Rectal smooth muscle tissue (tissue), 1 donor: ENCODE results near the gene STRBP.

Experiments
- H3K27ac ChIP-seq: one replicate; pipeline ENCODE4 v1.7.0; 2013; ENCODE audit warnings: low read depth, low read length, inconsistent platforms
- H3K27me3 ChIP-seq: one replicate; pipeline ENCODE4 v1.7.0; 2013; ENCODE audit warnings: low read length; ENCODE audit not compliant: control insufficient read depth, insufficient read depth
- H3K36me3 ChIP-seq: one replicate; pipeline ENCODE4 v1.7.0; 2013; ENCODE audit warnings: low read length; ENCODE audit not compliant: control insufficient read depth, insufficient read depth
- H3K4me1 ChIP-seq: one replicate; pipeline ENCODE4 v1.7.0; 2013; ENCODE audit warnings: low read length; ENCODE audit not compliant: control insufficient read depth, insufficient read depth
- H3K4me3 ChIP-seq: one replicate; pipeline ENCODE4 v1.7.0; 2013; ENCODE audit warnings: low read length
- H3K9ac ChIP-seq: one replicate; pipeline ENCODE4 v1.7.0; 2013; ENCODE audit warnings: low read length

STRBP gene

DNA sequence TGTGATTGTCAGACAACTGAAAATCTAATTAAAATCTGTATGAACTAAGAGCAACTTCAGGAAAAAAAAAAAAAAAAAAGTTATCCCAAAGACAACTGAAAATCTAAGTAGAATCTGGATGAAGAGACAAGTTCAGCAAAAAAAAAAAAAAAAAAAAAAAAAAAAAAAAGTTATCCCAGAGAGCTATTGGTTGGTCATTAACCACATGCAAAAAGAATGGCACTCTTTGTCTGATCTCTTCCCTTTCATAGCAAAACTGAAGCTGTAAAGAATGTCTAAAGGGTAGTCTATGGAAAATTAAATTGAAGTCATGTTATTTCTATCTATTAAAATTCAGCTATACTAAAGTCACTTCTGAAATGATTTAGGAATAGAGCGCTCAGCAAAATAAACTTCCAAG lies 32.9 kb downstream of the STRBP start:
- no peak overlapping the region for H3K9ac ChIP-seq
- H3K4me3 ChIP-seq = no peak overlapping the region
- H3K36me3 ChIP-seq = no peaks in the 10 kb centered on the region
- no peak overlapping the region for H3K27ac ChIP-seq
- H3K27me3 ChIP-seq = no peaks in the 10 kb centered on the region
- no peaks in the 10 kb centered on the region for H3K4me1 ChIP-seq

DNA sequence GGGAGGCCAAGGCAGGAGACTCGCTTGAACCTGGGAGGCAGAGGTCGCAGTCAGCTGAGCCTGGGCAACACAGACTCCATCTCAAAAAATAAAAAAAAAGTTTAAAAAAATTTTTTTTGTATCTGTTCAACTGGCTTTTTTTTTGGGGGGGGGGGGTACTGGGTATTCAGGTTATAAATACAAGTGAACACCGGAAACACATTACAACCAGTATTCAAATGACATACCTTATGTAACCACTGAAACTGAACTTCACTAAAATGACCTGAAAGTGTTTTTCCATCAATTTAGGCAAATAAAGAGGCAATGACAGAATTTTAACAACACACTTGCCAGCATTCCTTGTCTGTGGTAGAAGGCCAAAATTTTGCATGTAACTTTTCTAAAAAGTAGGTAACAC lies 33.5 kb downstream of the STRBP start:
- no peak overlapping the region for H3K27ac ChIP-seq
- H3K36me3 ChIP-seq = no peaks in the 10 kb centered on the region
- H3K4me1 ChIP-seq = no peaks in the 10 kb centered on the region
- no peaks in the 10 kb centered on the region for H3K27me3 ChIP-seq
- H3K4me3 ChIP-seq = no peak overlapping the region
- H3K9ac ChIP-seq = no peak overlapping the region

- Histone ChIP-seq H3K4me3 (no peak overlapping the region), H3K4me1 (no peaks in the 10 kb centered on the region), H3K27ac (no peak overlapping the region), H3K27me3 (no peaks in the 10 kb centered on the region), H3K9ac (no peak overlapping the region), H3K36me3 (no peaks in the 10 kb centered on the region)
Observed at GRCh38 chr9:123232332-123232731, 36.1 kb downstream of the STRBP start.

- H3K36me3 ChIP-seq = no peaks in the 10 kb centered on the region
- no peak overlapping the region for H3K9ac ChIP-seq
- no peak overlapping the region for H3K27ac ChIP-seq
- no peaks in the 10 kb centered on the region for H3K4me1 ChIP-seq
- H3K4me3 ChIP-seq = no peak overlapping the region
- no peaks in the 10 kb centered on the region for H3K27me3 ChIP-seq
Observed at GRCh38 chr9:123231421-123231820, 37.0 kb downstream of the STRBP start.

DNA sequence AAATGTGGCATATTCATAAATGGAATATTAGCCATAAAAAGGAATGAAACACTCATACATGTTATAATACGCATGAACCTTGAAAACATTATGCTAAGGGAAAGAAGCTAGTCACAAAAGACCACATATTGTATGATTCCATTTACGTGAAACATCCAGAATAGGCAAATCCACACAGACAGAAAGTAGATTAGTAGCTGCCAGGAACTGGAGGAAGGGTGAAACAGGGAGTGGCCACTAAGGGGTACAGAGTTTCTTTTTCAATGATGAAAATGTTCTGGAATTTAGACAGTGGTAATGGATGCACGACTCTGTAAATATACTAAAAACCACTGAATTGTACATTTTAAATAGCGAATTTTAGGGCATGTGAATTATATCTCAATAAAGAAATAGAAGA lies 39.4 kb downstream of the STRBP start:
- Histone ChIP-seq H3K27ac (no peak overlapping the region), H3K27me3 (no peaks in the 10 kb centered on the region), H3K9ac (no peak overlapping the region), H3K36me3 (no peaks in the 10 kb centered on the region), H3K4me3 (no peak overlapping the region), H3K4me1 (no peaks in the 10 kb centered on the region)

DNA sequence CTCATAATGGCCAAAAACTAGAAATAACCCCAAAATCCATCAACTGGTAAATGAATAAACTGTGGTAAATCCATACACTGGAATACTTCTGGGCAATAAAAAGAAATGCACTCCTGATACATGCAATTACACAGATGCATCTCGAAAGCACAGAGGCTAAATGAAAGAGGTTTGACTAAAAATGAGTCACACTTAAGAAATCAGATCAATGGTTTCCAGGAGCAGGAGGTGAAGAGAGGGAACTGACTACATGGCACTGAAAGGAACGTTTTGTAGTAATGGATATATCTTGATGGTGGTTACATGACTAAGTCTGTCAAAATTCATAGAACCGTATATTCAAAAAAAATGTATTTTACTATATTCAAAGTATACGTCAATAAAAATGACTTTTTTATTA lies 42.4 kb downstream of the STRBP start:
- Histone ChIP-seq H3K4me3 (no peak overlapping the region), H3K27me3 (no peaks in the 10 kb centered on the region), H3K4me1 (no peaks in the 10 kb centered on the region), H3K9ac (no peak overlapping the region), H3K27ac (no peak overlapping the region), H3K36me3 (no peaks in the 10 kb centered on the region)

DNA sequence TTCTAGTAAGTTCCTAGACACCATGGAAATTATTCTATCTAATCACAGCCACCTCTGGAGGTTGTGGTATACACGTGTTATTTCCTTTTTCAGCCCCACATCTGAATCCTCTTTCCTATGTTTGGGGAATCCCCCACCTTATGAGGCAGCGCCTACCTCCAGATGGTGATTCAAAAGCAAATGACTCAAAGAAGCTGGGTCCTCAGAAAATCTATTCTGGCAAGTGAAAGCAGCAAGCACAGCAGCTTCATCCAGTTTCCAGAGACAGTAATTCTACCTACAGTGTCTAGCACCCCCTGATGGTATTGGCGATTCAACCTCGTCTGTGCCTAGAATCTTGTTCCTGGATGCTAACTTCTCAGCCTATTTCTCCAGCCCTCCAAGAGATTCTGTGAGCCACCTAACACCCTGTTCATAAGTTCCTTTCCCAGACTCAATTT lies 43.0 kb downstream of the STRBP start:
- no peaks in the 10 kb centered on the region for H3K27me3 ChIP-seq
- no peaks in the 10 kb centered on the region for H3K36me3 ChIP-seq
- H3K27ac ChIP-seq = no peak overlapping the region
- no peak overlapping the region for H3K4me3 ChIP-seq
- no peak overlapping the region for H3K9ac ChIP-seq
- H3K4me1 ChIP-seq = no peaks in the 10 kb centered on the region

DNA sequence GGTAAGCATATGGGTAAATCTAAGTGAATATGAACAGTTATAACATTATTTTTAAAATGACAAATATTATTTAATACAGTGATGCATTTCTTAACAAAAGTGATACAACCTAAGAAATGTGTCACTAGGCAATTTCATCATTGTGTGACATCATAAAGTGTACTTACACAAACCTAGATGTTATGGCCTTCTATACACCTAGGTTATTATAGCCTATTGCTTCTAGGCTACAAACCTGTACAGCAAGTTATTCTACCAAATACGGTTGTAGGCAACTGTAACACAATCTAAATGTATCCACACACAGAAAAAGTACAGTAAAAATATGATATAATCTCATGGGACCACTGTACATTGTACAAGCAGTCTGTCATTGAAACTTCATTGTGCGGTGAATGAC lies 48.3 kb downstream of the STRBP start:
- Histone ChIP-seq H3K9ac (no peak overlapping the region), H3K27me3 (no peaks in the 10 kb centered on the region), H3K27ac (no peak overlapping the region), H3K36me3 (no peaks in the 10 kb centered on the region), H3K4me3 (no peak overlapping the region), H3K4me1 (no peaks in the 10 kb centered on the region)

- Histone ChIP-seq H3K4me1 (no peaks in the 10 kb centered on the region), H3K27me3 (no peaks in the 10 kb centered on the region), H3K27ac (no peak overlapping the region), H3K4me3 (no peak overlapping the region), H3K9ac (no peak overlapping the region), H3K36me3 (no peaks in the 10 kb centered on the region)
Observed at GRCh38 chr9:123218831-123219230, 49.6 kb downstream of the STRBP start.

DNA sequence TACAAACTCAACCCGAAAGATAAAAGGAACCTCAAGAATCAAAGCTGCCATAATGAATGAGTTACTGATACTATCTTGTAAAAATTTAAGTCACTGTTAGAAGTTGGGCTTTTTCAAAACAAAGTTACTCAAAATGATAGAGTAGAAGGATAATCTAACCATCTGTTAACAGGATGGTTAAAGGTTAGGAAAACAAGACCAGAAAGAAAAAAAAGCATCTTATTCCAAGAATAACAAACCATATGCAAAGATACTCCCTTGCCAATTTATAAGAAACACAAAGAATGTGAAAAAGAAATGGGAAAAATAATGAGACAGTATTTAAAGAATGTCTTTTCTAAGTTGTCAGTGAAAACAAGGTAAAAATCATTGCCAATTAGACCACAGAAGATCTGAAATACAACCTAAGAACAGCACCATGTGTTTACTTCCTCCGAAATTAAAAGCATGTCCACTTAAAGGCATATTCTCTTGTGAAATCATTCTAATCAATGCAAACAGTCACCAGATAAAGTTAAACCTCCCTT lies 51.2 kb downstream of the STRBP start:
- no peaks in the 10 kb centered on the region for H3K36me3 ChIP-seq
- no peak overlapping the region for H3K27ac ChIP-seq
- H3K4me3 ChIP-seq = no peak overlapping the region
- no peaks in the 10 kb centered on the region for H3K27me3 ChIP-seq
- no peaks in the 10 kb centered on the region for H3K4me1 ChIP-seq
- H3K9ac ChIP-seq = no peak overlapping the region

- H3K4me1 ChIP-seq = no peaks in the 10 kb centered on the region
- no peak overlapping the region for H3K4me3 ChIP-seq
- H3K27me3 ChIP-seq = no peaks in the 10 kb centered on the region
- H3K36me3 ChIP-seq = no peaks in the 10 kb centered on the region
- H3K27ac ChIP-seq = no peak overlapping the region
- no peak overlapping the region for H3K9ac ChIP-seq
Observed at GRCh38 chr9:123216251-123216797, 52.1 kb downstream of the STRBP start.

DNA sequence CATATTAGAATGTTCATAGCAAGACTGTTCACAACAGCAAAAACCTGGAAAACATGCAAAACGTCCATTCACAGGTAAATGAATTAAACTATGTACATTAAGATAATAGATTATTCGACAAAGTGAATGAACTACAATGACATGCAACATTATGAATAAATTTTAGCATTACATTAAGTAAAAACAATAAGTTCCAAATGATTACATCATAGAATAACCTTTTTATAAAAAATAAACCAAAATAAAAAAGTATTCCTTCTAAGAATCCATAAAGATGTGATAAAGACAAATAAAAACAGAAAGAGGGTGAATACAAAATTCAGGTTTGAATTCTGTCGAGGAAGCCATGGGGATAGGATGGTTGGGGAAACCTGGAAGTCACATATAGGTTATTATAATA lies 57.3 kb downstream of the STRBP start:
- Histone ChIP-seq H3K27me3 (no peaks in the 10 kb centered on the region), H3K4me1 (no peaks in the 10 kb centered on the region), H3K36me3 (no peaks in the 10 kb centered on the region), H3K4me3 (no peak overlapping the region), H3K9ac (no peak overlapping the region), H3K27ac (no peak overlapping the region)

GRCh38 chr9:123208626-123209174 lies 59.7 kb downstream of the STRBP start:
- no peaks in the 10 kb centered on the region for H3K4me1 ChIP-seq
- no peak overlapping the region for H3K4me3 ChIP-seq
- H3K36me3 ChIP-seq = no peaks in the 10 kb centered on the region
- no peak overlapping the region for H3K9ac ChIP-seq
- H3K27me3 ChIP-seq = no peaks in the 10 kb centered on the region
- no peak overlapping the region for H3K27ac ChIP-seq
